Renal cortical epithelial cell (primary cell): Measurements from ENCODE around the gene KANK2. TPM values are rescaled to one million over a fixed set of nuclear protein-coding genes. Genes with fewer than 3 reads are reported as not detected.
"Not testable (repeated sequence)": the region's sequence is repeated elsewhere in the genome, so short reads cannot be mapped to it uniquely, and the experiment has no call there.

Experiments
- DNase-seq: peaks from one replicate; pipeline ENCODE4 v3.0.0-alpha.2; 2011; ENCODE audit warnings: low read depth
- total RNA-seq: library from RNA; depleted of rRNA; stranded (reverse); fragments of >200 nt; gene quantifications from 2 replicates; pipeline ENCODE4 v1.2.3, GENCODE V29; 2014

KANK2 gene
- total RNA-seq, 1 donor from 2014 or later, result 233 TPM

DNA sequence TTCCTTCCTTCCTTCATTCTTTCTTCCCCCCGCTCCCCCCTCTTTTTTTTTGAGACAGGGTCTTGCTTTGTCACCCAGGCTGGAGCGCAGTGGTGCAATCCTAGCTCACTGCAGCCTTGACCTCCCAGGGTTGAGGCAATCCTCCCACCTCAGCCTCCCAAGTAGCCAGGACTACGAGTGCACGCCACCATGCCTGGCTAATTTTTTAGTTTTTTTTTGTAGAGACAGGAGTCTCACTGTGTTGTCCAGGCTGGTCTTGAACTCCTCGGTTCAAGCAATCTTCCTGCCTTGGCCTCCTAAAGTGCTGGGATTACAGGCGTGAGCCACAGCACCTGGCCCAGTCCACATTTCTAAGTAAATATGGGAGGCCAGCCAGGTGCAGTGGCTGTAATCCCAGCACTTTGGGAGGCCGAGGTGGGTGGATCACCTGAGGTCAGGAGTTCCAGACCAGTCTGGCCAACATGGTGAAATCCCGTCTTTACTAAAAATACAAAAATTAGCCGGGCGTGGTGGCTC, 57.3 kb downstream of the KANK2 start:
- not testable (repeated sequence) for DNase-seq

DNA sequence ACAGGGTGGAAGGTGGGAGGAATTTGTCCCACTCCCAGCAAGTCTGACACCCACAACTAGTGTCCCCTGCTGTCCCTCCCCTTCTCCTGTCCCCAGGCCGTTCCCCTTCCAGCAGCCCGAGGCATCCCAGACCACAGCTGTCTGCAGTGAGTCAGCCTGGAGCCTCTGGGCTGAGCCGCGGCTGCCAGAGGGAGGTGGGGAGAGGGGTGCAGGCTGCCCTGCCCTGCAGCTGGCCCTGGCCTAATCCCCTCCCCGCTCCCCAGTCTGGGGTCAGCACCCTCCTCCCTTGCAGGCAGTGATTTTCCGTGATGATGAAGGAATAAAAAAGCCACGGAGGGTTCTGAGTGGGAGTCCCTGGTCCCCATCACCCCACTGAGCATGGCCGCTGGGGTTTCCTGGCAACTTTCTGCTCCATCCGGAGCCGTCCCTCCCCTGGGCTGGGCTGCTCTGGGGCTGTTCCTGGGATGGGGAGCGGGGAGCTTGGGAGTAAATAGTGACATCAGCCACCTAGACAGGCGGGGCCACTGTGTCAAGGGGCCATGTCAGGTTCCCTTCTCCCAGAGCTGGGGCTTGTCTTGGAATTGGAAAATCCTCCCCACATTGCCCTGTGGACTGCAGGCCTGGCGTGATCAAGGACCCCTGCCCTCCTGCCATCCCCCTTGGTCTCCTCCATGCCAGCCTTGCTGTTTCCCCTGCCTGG, 58.6 kb downstream of the KANK2 start:
- DNase-seq, result peak; percentile 62

DNA sequence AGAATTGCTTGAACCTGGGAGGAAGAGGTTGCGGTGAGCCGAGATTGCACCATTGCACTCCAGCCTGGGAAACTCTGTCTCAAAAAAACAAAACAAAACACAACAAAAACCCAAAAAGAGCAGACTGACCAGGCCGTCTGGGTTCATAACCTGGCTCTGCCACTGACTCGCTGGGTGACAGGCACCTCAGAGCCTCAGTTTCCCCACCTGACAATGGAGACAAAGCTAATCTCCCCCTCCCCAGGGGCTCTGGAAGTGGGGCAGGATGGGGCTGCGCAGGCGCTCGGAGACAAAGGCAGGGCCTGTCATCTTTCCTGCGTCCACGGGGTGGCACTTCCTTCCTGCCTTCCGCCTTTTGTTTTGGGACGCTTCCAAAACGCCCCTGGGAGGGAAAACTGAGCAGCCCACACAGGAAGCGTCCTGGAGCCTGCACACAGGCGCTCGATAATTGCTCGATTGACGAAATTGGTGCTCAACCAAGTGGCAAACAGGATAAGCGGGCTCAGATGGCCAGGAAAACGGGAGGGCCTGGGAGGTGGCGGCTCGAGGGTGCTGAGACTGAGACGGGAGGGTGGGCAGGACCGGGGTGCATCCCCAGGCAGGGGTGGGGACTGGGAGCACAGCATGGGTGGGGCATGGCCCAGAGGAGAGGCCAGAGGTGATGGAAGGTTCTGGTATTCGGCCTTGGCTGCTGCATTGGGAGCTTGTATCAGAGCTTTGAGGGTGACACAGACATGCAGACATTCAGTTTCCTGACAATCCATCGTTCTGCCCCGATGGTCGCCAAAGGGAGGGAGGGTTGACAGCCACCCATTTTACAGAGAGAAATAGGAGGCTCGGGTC, 59.6 kb downstream of the KANK2 start:
- peak; percentile 86 for DNase-seq

DNA sequence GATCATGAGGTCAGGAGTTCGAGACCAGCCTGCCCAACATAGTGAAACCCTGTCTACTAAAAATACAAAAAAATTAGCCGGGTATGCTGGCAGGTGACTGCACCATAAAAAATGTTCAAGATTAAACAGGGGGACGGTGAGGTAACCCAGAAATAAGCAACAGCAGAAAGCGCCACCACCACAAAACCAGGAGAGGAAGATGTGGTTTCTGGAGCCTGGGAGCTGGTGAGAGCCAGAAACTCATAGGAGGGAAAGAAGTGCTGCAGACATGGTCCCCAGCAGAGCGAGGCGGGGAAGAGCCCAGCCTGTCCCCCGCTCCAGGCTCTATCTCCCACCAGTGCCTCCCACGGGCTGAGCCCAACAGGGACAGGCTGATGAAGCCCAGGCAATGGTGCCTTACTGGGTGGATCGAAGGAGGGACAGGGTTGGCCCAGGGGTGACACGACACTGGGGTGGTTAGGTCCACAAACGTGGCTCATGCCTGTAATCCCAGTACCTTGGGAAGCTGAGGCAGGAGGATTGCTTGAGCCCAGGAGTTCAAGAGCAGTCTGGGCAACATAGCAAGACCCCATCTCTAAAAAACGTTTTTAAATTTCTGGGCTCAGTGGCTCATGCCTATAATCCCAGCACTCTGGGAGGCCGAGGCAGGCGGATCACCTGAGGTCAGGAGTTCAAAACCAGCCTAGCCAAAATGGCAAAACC, 60.8 kb downstream of the KANK2 start:
- DNase-seq, result no peak

DNA sequence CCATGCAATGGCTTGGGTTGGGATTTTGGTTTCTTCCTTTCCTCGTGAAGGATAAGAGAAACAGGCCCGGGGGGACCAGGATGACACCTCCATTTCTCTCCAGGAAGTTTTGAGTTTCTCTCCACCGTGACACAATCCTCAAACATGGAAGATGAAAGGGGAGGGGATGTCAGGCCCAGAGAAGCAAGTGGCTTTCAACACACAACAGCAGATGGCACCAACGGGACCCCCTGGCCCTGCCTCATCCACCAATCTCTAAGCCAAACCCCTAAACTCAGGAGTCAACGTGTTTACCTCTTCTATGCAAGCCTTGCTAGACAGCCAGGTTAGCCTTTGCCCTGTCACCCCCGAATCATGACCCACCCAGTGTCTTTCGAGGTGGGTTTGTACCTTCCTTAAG, 65.9 kb downstream of the KANK2 start:
- DNase-seq, result no peak

DNA sequence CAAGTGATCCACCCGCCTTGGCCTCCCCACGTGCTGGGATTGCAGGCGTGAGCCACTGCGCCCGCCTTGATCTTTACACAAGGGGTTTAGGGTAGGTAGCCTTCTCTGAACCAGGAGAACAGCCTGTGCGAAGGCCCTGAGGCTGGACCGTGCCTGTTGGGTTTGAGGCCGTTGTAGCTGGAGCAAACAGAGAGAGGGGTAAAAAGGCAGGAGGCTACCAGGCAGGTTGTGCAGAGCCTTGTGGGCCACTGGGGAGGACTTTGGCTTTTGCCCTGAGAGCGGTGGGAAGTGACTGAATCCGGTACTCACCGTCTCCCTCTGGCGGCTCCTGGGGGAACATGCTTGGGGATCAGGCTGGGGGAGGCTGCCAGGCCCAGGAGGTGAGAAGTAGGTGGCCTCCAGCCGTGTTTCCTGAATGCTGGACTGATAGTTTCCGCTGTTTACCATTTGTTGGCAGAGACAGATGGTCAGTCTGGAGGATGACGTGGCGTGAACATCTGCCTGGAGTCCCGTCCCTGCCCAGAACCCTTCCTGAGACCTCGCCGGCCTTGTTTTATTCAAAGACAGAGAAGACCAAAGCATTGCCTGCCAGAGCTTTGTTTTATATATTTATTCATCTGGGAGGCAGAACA, 66.4 kb downstream of the KANK2 start:
- DNase-seq, result peak; percentile 55

DNA sequence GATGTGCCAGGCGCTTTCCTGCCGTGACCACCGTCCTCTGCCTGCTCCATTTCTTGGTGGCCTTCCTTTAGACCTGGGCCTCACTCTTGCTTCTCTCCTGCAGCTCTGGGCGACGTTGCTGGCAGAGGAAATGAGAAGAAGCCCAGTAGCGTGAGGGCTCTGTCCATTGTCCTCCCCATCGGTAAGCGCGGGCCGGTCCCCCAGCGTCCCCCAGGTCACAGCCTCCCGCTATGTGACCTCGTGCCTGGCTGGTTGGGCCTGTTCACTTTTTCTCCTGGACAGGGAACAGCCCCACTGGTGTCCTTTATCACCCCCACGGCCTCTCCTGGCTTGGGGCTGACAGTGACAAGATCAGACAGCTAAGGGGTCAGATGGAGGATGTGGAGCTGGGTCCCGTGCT, 69.4 kb downstream of the KANK2 start:
- no peak for DNase-seq

DNA sequence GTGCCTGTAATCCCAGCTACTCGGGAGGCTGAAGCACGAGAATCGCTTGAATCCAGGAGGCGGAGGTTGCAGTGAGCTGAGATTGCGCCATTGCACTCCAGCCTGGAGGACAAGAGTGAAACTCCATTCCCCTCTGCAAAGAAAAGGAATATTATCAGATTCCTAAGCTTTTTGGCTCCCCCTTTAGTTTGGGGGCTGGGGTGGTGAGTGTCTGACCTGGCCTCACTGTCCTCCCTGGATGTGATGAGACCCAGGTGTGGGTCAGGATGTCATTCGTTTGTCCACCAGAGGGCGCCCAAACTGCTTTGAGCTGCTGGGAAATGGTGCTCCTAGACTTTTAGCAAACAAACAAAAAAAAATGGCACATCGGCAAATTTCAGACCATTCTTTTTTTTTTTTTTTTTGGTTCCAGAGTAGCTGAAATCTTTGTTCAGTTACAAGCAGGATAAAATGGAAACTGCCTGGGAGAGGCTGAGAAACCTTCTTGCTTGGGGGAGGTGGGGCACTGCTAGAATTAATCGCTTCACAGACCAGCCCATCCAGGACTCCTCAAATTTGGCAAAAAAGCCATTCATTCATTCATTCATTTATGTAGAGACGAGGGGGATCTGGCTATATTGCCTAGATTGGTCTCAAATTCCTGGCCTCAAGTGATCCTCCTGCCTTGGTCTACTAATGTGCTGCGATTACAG, 71.2 kb downstream of the KANK2 start:
- no peak for DNase-seq

DNA sequence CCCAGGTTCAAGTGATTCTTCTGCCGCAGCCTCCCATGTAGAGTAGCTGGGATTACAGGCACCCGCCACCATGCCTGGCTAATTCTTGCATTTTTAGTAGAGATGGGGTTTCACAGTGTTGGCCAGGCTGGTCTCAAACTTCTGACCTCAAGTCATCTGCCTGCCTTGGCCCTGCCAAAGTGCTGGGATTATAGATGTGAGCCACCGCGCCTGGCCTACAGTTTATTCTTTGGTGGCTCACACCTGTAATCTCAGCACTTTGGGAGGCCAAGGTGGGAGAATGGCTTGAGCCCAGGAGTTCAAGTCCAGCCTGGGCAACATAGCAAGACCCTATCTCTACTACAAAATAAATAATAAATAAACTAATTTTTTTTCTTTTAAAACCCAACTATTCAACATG, 73.2 kb downstream of the KANK2 start:
- not testable (repeated sequence) for DNase-seq

DNA sequence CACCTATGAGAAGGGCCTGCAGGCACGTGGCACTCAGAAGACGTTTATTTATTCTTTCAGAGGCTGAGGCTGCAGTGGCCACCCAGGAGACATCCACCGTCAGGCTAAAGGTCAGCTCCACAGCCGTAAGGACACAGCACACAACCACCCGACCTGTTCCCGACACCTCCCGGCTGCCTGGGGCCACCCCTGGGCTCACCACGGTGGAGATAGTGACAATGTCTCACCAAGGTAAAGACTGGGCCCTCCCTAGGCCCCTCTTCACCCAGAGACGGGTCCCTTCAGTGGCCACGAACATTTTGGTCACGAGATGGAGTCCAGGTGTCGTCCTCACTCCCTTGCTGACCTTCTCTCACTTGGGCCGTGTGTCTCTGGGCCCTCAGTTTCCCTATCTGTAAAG, 74.2 kb downstream of the KANK2 start:
- DNase-seq, result no peak

DNA sequence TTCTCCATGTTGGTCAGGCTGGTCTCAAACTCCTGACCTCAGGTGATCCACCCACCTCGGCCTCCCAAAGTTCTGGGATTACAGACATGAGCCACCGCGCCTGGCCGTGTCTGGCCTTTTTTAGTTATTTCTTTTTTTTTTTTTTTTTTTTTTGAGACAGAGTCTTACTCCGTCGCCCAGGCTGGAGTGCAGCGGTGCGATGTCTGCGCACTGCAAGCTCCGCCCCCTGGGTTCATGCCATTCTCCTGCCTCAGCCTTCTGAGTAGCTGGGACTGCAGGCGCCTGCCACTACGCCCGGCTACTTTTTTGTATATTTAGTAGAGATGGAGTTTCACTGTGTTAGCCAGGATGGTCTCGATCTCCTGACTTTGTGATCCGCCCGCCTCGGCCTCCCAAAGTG, 75.4 kb downstream of the KANK2 start:
- DNase-seq, result not testable (repeated sequence)

DNA sequence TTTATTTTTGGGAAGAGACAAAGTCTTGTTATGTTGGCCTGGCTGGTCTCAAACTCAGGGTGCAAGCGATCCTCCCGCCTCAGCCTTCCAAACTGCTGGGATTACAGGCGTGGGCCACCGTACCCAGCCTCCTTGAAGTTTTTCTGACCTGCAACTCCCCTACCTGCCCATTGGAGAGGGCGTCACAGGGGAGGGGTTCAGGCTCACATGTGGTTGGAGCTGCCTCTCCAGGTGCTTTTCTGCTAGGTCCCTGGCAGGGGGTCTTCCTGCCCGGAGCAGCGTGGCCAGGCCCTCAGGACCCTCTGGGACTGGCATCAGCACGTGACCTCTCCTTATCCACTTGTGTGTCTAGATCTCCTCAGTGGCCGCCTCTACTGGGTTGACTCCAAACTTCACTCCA, 80.8 kb downstream of the KANK2 start:
- no peak for DNase-seq

DNA sequence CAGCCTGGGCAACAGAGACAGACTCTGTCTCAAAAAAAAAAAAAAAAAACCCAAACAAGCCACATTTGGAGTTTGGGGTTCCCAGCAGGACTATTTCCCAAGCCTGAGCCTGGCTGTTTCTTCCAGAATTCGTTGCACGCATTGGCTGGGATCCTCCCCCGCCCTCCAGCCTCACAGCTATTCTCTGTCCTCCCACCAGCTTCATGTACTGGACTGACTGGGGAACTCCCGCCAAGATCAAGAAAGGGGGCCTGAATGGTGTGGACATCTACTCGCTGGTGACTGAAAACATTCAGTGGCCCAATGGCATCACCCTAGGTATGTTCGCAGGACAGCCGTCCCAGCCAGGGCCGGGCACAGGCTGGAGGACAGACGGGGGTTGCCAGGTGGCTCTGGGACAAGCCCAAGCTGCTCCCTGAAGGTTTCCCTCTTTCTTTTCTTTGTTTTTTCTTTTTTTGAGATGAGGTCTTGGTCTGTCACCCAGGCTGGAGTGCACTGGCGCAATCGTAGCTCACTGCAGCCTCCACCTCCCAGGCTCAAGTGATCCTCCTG, 81.4 kb downstream of the KANK2 start:
- no peak for DNase-seq

DNA sequence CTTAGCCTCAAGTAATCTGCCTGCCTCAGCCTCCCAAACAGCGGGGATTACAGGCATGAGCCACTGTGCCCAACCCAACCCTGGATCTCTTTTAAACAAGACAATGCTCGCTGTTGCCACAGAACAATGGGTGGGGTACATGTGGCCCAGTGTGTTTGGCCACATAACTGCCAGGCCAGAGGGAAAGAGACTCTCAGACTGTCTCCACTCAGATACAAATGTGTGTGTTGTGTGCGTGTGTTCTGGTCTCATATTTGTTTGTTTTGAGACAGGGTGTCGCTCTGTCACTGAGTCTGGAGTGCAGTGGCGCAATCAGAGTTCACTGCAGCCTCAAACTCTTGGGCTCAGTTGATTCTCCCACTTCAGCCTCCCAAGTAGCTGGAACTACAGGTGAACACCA, 82.3 kb downstream of the KANK2 start:
- DNase-seq, result no peak

Other genes starting within 250 kb of the KANK2 start
- gene SMARCA4, start 236.5 kb downstream of the KANK2 start, total RNA-seq, result 83.0 and 313 TPM in 2 replicates
- gene LDLR, start 108.1 kb downstream of the KANK2 start, total RNA-seq, result 76.7 and 173 TPM in 2 replicates
- 1.5 and 29.3 TPM in 2 replicates for gene SPC24, start 41.8 kb downstream of the KANK2 start, total RNA-seq
- gene ANGPTL8, start 42.1 kb upstream of the KANK2 start, total RNA-seq, result not detected in 2 replicates
- gene DOCK6, start 65.0 kb upstream of the KANK2 start, total RNA-seq, result 5.9 and 27.1 TPM in 2 replicates
- gene TSPAN16, start 98.6 kb upstream of the KANK2 start, total RNA-seq, result not detected in 2 replicates
- 23.4 and 49.7 TPM in 2 replicates for gene RAB3D, start 142.1 kb upstream of the KANK2 start, total RNA-seq
- 203 and 241 TPM in 2 replicates for gene TMEM205, start 148.7 kb upstream of the KANK2 start, total RNA-seq
- 2.3 and 6.8 TPM in 2 replicates for gene CCDC159, start 149.0 kb upstream of the KANK2 start, total RNA-seq
- 3.3 and 14.5 TPM in 2 replicates for gene PLPPR2, start 157.9 kb upstream of the KANK2 start, total RNA-seq
- gene SWSAP1, start 177.1 kb upstream of the KANK2 start, total RNA-seq, result 0.70 and 1.0 TPM in 2 replicates
- gene EPOR, start 186.8 kb upstream of the KANK2 start, total RNA-seq, result 3.3 and 6.8 TPM in 2 replicates
- 1.9 and 11.2 TPM in 2 replicates for gene RGL3, start 221.8 kb upstream of the KANK2 start, total RNA-seq
- gene ODAD3, start 237.6 kb upstream of the KANK2 start, total RNA-seq, result 0.35 and 0.75 TPM in 2 replicates
- 85.8 and 192 TPM in 2 replicates for gene PRKCSH, start 238.1 kb upstream of the KANK2 start, total RNA-seq